ENCODE results near the gene USP25.

Gene USP25

GRCh38 chr21:15730484-15731242 is 881 bp downstream of the USP25 start:
- H3K27me3 ChIP-seq (ENCODE audit: insufficient read depth, poor library complexity, severe bottlenecking) = no peaks in the 10 kb centered on the region
- H3K27ac ChIP-seq (ENCODE audit: poor library complexity, severe bottlenecking) = peak overlapping the region; percentile 83
- ATAC-seq (ENCODE audit: low read depth) = no peak
- no peaks in the 10 kb centered on the region; the same call in 1 of the 2 replicates for H3K36me3 ChIP-seq (ENCODE audit: low read depth)
- DNase-seq (ENCODE audit: low spot score) = no peak
- H3K4me3 ChIP-seq (ENCODE audit: severe bottlenecking) = peak overlapping the region; percentile 97
- peaks cover 19% of the 10 kb centered on the region for H3K4me1 ChIP-seq (ENCODE audit: insufficient read depth, poor library complexity, severe bottlenecking)
- TF ChIP-seq CTCF (IDR thresholded peaks at IDR 0.05; ENCODE audit: poor library complexity, severe bottlenecking) = no peak
- H3K9me3 ChIP-seq (ENCODE audit: severe bottlenecking) = no peaks in the 10 kb centered on the region

GRCh38 chr21:15731243-15731613 is 1.4 kb downstream of the USP25 start:
- no peaks in the 10 kb centered on the region; the same call in 1 of the 2 replicates for H3K36me3 ChIP-seq (ENCODE audit: low read depth)
- ATAC-seq (ENCODE audit: low read depth) (peak; percentile 71), DNase-seq (ENCODE audit: low spot score) (no peak)
- no peaks in the 10 kb centered on the region for H3K9me3 ChIP-seq (ENCODE audit: severe bottlenecking)
- peak overlapping the region; percentile 83 for H3K27ac ChIP-seq (ENCODE audit: poor library complexity, severe bottlenecking)
- peaks cover 20% of the 10 kb centered on the region for H3K4me1 ChIP-seq (ENCODE audit: insufficient read depth, poor library complexity, severe bottlenecking)
- H3K27me3 ChIP-seq (ENCODE audit: insufficient read depth, poor library complexity, severe bottlenecking) = no peaks in the 10 kb centered on the region
- peak overlapping the region; percentile 97 for H3K4me3 ChIP-seq (ENCODE audit: severe bottlenecking)
- TF ChIP-seq CTCF (IDR thresholded peaks at IDR 0.05; ENCODE audit: poor library complexity, severe bottlenecking) = no peak

DNA sequence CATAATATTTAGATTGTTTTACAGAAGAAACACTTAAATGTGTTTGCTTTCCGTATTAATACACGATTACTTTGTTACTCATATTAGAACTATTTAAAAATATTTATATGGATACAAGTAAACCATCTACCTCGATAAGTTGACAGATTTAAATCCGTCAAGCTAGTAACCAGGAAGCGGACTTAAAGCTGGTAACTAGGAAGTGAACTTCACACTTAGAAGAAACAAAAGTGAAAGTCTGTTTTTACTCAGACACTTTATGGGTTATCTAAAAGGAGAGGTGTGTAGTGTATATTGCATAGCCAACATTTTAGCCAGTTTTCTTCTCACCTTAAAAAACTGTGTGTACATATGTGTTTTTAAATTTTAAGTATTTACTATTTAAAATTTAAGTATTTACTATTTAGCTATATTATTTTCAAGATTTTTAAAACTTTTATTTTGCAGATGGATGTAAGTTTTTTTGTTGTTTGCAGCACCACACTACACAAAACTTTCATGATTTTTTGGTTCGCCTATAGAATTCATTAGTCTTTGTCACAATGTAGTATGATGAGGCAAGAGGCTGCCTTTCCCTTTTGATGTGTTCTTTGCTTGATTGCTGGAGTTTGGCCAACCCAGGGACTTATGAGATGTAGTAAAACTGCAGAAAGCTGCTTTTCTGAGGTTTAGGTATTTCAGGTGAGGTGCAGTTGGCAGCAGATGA is 2.7 kb downstream of the USP25 start:
- ATAC-seq (ENCODE audit: low read depth) (peak; percentile 23; the same call in 1 of the 3 replicates), DNase-seq (ENCODE audit: low spot score) (no peak)

GRCh38 chr21:15732996-15733329 is 3.2 kb downstream of the USP25 start:
- no peak for DNase-seq (ENCODE audit: low spot score)
- Histone ChIP-seq H3K27me3 (ENCODE audit: insufficient read depth, poor library complexity, severe bottlenecking) (no peaks in the 10 kb centered on the region), H3K36me3 (ENCODE audit: low read depth) (no peaks in the 10 kb centered on the region; the same call in 1 of the 2 replicates), H3K9me3 (ENCODE audit: severe bottlenecking) (no peaks in the 10 kb centered on the region), H3K4me1 (ENCODE audit: insufficient read depth, poor library complexity, severe bottlenecking) (peaks cover 20% of the 10 kb centered on the region), H3K4me3 (ENCODE audit: severe bottlenecking) (peak overlapping the region; percentile 97), H3K27ac (ENCODE audit: poor library complexity, severe bottlenecking) (peak overlapping the region; percentile 83)
- TF ChIP-seq CTCF (IDR thresholded peaks at IDR 0.05; ENCODE audit: poor library complexity, severe bottlenecking) = no peak
- no peak for ATAC-seq (ENCODE audit: low read depth)

More for the DNA sequence above, 2.7 kb downstream of the USP25 start:
- no peaks in the 10 kb centered on the region for H3K9me3 ChIP-seq (ENCODE audit: severe bottlenecking)
- no peaks in the 10 kb centered on the region; the same call in 1 of the 2 replicates for H3K36me3 ChIP-seq (ENCODE audit: low read depth)
- H3K4me3 ChIP-seq (ENCODE audit: severe bottlenecking) = peak overlapping the region; percentile 97
- no peaks in the 10 kb centered on the region for H3K27me3 ChIP-seq (ENCODE audit: insufficient read depth, poor library complexity, severe bottlenecking)
- peak overlapping the region; percentile 83 for H3K27ac ChIP-seq (ENCODE audit: poor library complexity, severe bottlenecking)
- peaks cover 20% of the 10 kb centered on the region for H3K4me1 ChIP-seq (ENCODE audit: insufficient read depth, poor library complexity, severe bottlenecking)
- no peak for TF ChIP-seq CTCF (IDR thresholded peaks at IDR 0.05; ENCODE audit: poor library complexity, severe bottlenecking)

Measured in RWPE2 (cell line).